Suppressor macrophage (primary cell): ENCODE results near the gene DAP.

Source experiments
- DNase-seq, 4 experiments: peaks; one replicate each; pipeline ENCODE4 v3.0.0-alpha.2; 2020 to 2022

The DAP gene

DNA sequence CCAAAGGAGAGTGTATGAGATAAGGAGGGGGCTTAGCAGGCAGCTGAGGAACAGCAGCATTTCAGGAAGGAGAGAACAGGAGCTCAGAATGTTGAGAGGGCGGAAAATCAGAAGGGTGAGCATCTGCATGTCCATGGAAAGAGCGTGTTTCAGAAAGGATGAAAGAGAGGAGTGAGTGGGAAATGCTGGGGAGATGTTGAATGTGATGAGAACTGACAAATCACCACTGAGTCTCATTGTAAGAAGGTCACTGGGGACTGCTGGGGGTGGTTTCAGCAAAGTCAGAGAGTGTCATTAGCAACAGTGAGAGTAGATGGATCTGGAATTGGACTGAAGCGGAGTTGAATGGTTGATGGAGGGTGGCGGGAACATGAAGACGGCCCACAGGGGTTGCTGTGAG is 131.4 kb downstream of the DAP start:
- no peak for DNase-seq
